ENCODE data around the gene ANGPTL1.

DNA sequence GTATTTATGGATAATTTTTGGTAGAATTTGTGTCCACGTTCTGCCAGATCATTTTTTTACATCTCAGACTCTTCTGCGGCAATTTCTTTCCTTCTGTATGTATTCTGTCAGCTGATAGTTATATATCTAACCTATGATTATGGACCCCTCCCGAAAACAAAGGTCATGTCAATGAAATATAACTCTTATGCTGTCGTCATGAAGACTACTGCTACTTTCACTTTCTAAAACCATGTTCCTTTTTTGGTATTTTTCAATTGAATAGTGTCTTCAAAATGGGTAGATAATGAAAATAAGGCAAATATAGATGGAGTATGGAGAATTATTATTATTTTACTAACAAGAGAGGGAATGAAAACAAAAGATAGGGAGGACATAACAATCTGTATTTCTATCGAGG is 3.2 kb downstream of the ANGPTL1 start:
- TF ChIP-seq, protein P1, sequence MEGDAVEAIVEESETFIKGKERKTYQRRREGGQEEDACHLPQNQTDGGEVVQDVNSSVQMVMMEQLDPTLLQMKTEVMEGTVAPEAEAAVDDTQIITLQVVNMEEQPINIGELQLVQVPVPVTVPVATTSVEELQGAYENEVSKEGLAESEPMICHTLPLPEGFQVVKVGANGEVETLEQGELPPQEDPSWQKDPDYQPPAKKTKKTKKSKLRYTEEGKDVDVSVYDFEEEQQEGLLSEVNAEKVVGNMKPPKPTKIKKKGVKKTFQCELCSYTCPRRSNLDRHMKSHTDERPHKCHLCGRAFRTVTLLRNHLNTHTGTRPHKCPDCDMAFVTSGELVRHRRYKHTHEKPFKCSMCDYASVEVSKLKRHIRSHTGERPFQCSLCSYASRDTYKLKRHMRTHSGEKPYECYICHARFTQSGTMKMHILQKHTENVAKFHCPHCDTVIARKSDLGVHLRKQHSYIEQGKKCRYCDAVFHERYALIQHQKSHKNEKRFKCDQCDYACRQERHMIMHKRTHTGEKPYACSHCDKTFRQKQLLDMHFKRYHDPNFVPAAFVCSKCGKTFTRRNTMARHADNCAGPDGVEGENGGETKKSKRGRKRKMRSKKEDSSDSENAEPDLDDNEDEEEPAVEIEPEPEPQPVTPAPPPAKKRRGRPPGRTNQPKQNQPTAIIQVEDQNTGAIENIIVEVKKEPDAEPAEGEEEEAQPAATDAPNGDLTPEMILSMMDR (conservative IDR thresholded peaks at IDR 0.05; ENCODE audit: low read length), result no peak
- TF ChIP-seq EZH2phosphoT487 (IDR thresholded peaks at IDR 0.05; ENCODE audit: borderline replicate concordance), result no peak
